Trophoblast cell (in vitro differentiated cells and primary cell): ENCODE results near the gene BRF1.

ENCODE experiments used
- DNase-seq, 2 donors: peaks; one replicate each; pipeline ENCODE4 v3.0.0-alpha.2; 2016
- H2AFZ ChIP-seq: 2 replicates; pipeline ENCODE4 v1.6.1; 2013; ENCODE audit warnings: low read length, moderate library complexity, mild to moderate bottlenecking; ENCODE audit not compliant: insufficient read depth, poor library complexity
- H2AK5ac ChIP-seq: 2 replicates; pipeline ENCODE4 v1.6.1; 2013; ENCODE audit warnings: mild to moderate bottlenecking, low read length
- H2BK120ac ChIP-seq: 2 replicates; pipeline ENCODE4 v1.6.1; 2013; ENCODE audit warnings: low read length, mild to moderate bottlenecking, moderate library complexity; ENCODE audit not compliant: insufficient read depth, poor library complexity
- H2BK12ac ChIP-seq: 2 replicates; pipeline ENCODE4 v1.6.1; 2013; ENCODE audit warnings: mild to moderate bottlenecking, low read length, moderate library complexity
- H2BK5ac ChIP-seq: 2 replicates; pipeline ENCODE4 v1.6.1; 2013; ENCODE audit warnings: low read length, low read depth, moderate library complexity, mild to moderate bottlenecking; ENCODE audit not compliant: poor library complexity
- H3K14ac ChIP-seq: 2 replicates; pipeline ENCODE4 v1.6.1; 2013; ENCODE audit warnings: mild to moderate bottlenecking, low read length
- H3K18ac ChIP-seq: 2 replicates; pipeline ENCODE4 v1.6.1; 2013; ENCODE audit warnings: mild to moderate bottlenecking, low read length
- H3K23ac ChIP-seq: 2 replicates; pipeline ENCODE4 v1.6.1; 2013; ENCODE audit warnings: low read length
- H3K27ac ChIP-seq: 2 replicates; pipeline ENCODE4 v1.5.1; 2013; ENCODE audit warnings: low read depth, mild to moderate bottlenecking, inconsistent platforms, low read length, moderate library complexity
- H3K27me3 ChIP-seq: 2 replicates; pipeline ENCODE4 v1.6.1; 2013; ENCODE audit warnings: inconsistent platforms, mild to moderate bottlenecking, low read length, moderate library complexity; ENCODE audit not compliant: insufficient read depth
- H3K36me3 ChIP-seq, 2 experiments: 1 replicate in 1 of 2; 2 replicates in 1 of 2; pipeline ENCODE4 v1.6.1; 2013; ENCODE audit warnings: low read length in 2 of 2, mild to moderate bottlenecking in 2 of 2, moderate library complexity in 1 of 2; ENCODE audit not compliant: insufficient read depth in 2 of 2, control insufficient read depth in 1 of 2
- H3K4ac ChIP-seq: 2 replicates; pipeline ENCODE4 v1.6.1; 2013; ENCODE audit warnings: low read depth, mild to moderate bottlenecking, low read length, moderate library complexity
- H3K4me1 ChIP-seq, 2 experiments: 1 replicate in 1 of 2; 2 replicates in 1 of 2; pipeline ENCODE4 v1.6.1; 2013; ENCODE audit warnings: low read length in 2 of 2, mild to moderate bottlenecking in 2 of 2, moderate library complexity in 1 of 2; ENCODE audit not compliant: insufficient read depth in 2 of 2, control insufficient read depth in 1 of 2
- H3K4me2 ChIP-seq: 2 replicates; pipeline ENCODE4 v1.6.1; 2013; ENCODE audit warnings: inconsistent platforms, mild to moderate bottlenecking, low read length, moderate library complexity
- H3K4me3 ChIP-seq: 2 replicates; pipeline ENCODE4 v1.5.1; 2013; ENCODE audit warnings: mild to moderate bottlenecking, low read depth, low read length, inconsistent platforms
- H3K79me1 ChIP-seq: one replicate; pipeline ENCODE4 v1.6.1; 2013; ENCODE audit warnings: low read length
- H3K79me2 ChIP-seq: 2 replicates; pipeline ENCODE4 v1.6.1; 2013; ENCODE audit warnings: low read length, mild to moderate bottlenecking; ENCODE audit not compliant: control insufficient read depth, insufficient read depth, poor library complexity
- H3K9ac ChIP-seq: 2 replicates; pipeline ENCODE4 v1.6.1; 2013; ENCODE audit warnings: mild to moderate bottlenecking, low read length
- H3K9me3 ChIP-seq: 2 replicates; pipeline ENCODE4 v1.6.1; 2013; ENCODE audit warnings: low read depth, mild to moderate bottlenecking, control low read depth, inconsistent platforms, low read length; ENCODE audit not compliant: insufficient read depth
- H4K12ac ChIP-seq: 2 replicates; pipeline ENCODE4 v1.6.1; 2013; ENCODE audit warnings: low read depth, mild to moderate bottlenecking, low read length, moderate library complexity
- H4K8ac ChIP-seq: 2 replicates; pipeline ENCODE4 v1.6.1; 2013; ENCODE audit warnings: low read depth, mild to moderate bottlenecking, low read length, moderate library complexity
- H4K91ac ChIP-seq: one replicate; pipeline ENCODE4 v1.6.1; 2013; ENCODE audit warnings: low read depth, mild to moderate bottlenecking, low read length, moderate library complexity
- WGBS: extraction: QIAGEN DNeasy Blood & Tissue Kit; methylation state at CpG from one replicate; pipeline ENCODE4 v1.1.7; 2013; ENCODE audit warnings: missing lambda C conversion rate; ENCODE audit not compliant: insufficient read length, insufficient coverage; ENCODE audit errors: extremely low coverage; 5-methylcytosine and 5-hydroxymethylcytosine counted together

Gene BRF1

GRCh38 chr14:105165761-105166485 lies 134.9 kb downstream of the BRF1 start:
- H2AK5ac ChIP-seq, result no peak overlapping the region
- H3K79me2 ChIP-seq, result no peaks in the 10 kb centered on the region
- no peaks in the 10 kb centered on the region for H3K79me1 ChIP-seq
- H3K14ac ChIP-seq, result no peak overlapping the region
- H3K36me3 ChIP-seq, result no peaks in the 10 kb centered on the region
- no peak overlapping the region for H4K12ac ChIP-seq
- peaks cover 7 to 8% of the 10 kb centered on the region in 2 experiments for H3K4me1 ChIP-seq
- H4K8ac ChIP-seq, result no peak overlapping the region
- no peak overlapping the region for H4K91ac ChIP-seq
- peaks cover 11% of the 10 kb centered on the region for H3K9me3 ChIP-seq
- H2BK120ac ChIP-seq, result no peak overlapping the region
- no peak overlapping the region for H2BK5ac ChIP-seq
- no peak overlapping the region for H3K4ac ChIP-seq
- H3K4me2 ChIP-seq, result no peak overlapping the region
- no peak overlapping the region for H3K27ac ChIP-seq
- no peak for DNase-seq
- no peak overlapping the region for H3K23ac ChIP-seq
- no peak overlapping the region for H3K9ac ChIP-seq
- no peak overlapping the region for H3K4me3 ChIP-seq
- no peak overlapping the region for H2BK12ac ChIP-seq
- H3K18ac ChIP-seq, result no peak overlapping the region
- no peak overlapping the region for H2AFZ ChIP-seq
- H3K27me3 ChIP-seq, result peaks cover 29% of the 10 kb centered on the region
- WGBS, result no CpG with 5 or more reads among the region's 32 CpGs

- no peak overlapping the region for H3K18ac ChIP-seq
- H3K36me3 ChIP-seq, result no peaks in the 10 kb centered on the region
- no peak overlapping the region for H4K91ac ChIP-seq
- no peak overlapping the region for H2AK5ac ChIP-seq
- H4K12ac ChIP-seq, result no peak overlapping the region
- no peak overlapping the region for H2BK5ac ChIP-seq
- H3K4me2 ChIP-seq, result no peak overlapping the region
- H2AFZ ChIP-seq, result no peak overlapping the region
- no peak overlapping the region for H3K4me3 ChIP-seq
- no peak overlapping the region for H3K23ac ChIP-seq
- no peak overlapping the region for H2BK12ac ChIP-seq
- no peaks in the 10 kb centered on the region for H3K79me1 ChIP-seq
- no peak overlapping the region for H3K4ac ChIP-seq
- H3K9ac ChIP-seq, result no peak overlapping the region
- peaks cover 26% of the 10 kb centered on the region for H3K27me3 ChIP-seq
- peaks cover 7 to 8% of the 10 kb centered on the region in 2 experiments for H3K4me1 ChIP-seq
- no peak overlapping the region for H3K27ac ChIP-seq
- H3K14ac ChIP-seq, result no peak overlapping the region
- no peak for DNase-seq
- H3K79me2 ChIP-seq, result no peaks in the 10 kb centered on the region
- WGBS, result no CpG with 5 or more reads among the region's 10 CpGs
- no peak overlapping the region for H2BK120ac ChIP-seq
- peaks cover 11% of the 10 kb centered on the region for H3K9me3 ChIP-seq
- H4K8ac ChIP-seq, result no peak overlapping the region
These were observed 135.6 kb downstream of the BRF1 start for GRCh38 chr14:105165134-105165704.

- no peak overlapping the region for H2BK5ac ChIP-seq
- no CpG with 5 or more reads among the region's 18 CpGs for WGBS
These were observed 137.6 kb downstream of the BRF1 start for GRCh38 chr14:105163040-105163742.

DNA sequence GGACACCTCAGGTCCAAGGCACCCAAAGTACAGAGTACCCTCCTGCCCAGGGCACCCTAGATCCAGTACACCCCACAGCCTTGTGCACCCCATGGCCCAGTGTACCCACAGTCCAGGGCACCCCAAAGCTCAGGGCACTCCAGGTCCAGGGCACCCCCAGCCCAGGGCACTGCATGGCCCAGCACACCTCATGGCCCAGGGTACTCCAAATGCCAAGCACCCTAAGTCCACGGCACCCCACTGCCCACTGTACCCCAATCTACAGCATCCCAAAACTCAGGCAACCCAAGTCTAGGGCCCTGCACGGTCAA lies 138.2 kb downstream of the BRF1 start:
- Histone ChIP-seq H3K23ac (no peak overlapping the region), H3K9me3 (peaks cover 11% of the 10 kb centered on the region), H4K8ac (no peak overlapping the region), H3K4me2 (no peak overlapping the region), H3K4me1 (peaks cover 2% of the 10 kb centered on the region in 2 experiments), H4K91ac (no peak overlapping the region), H3K36me3 (no peaks in the 10 kb centered on the region), H3K4me3 (no peak overlapping the region), H3K79me1 (no peaks in the 10 kb centered on the region), H3K27me3 (peaks cover 10% of the 10 kb centered on the region), H3K79me2 (no peaks in the 10 kb centered on the region), H2BK12ac (no peak overlapping the region), H2AFZ (no peak overlapping the region), H3K4ac (no peak overlapping the region), H3K18ac (no peak overlapping the region), H4K12ac (no peak overlapping the region), H3K27ac (no peak overlapping the region), H2AK5ac (no peak overlapping the region), H2BK5ac (no peak overlapping the region), H2BK120ac (no peak overlapping the region), H3K9ac (no peak overlapping the region), H3K14ac (no peak overlapping the region)
- no peak for DNase-seq
- no CpG with 5 or more reads among the region's 2 CpGs for WGBS

More at GRCh38 chr14:105163040-105163742, 137.6 kb downstream of the BRF1 start:
- no peaks in the 10 kb centered on the region for H3K36me3 ChIP-seq
- H4K12ac ChIP-seq, result no peak overlapping the region
- H2BK120ac ChIP-seq, result no peak overlapping the region
- no peaks in the 10 kb centered on the region for H3K79me2 ChIP-seq
- no peak overlapping the region for H3K4me2 ChIP-seq
- DNase-seq, result peak in 1 of 2 donors; percentile 12
- peaks cover 5% of the 10 kb centered on the region in 2 experiments for H3K4me1 ChIP-seq
- no peak overlapping the region for H2BK12ac ChIP-seq
- no peak overlapping the region for H3K14ac ChIP-seq
- no peak overlapping the region for H3K9ac ChIP-seq
- H3K18ac ChIP-seq, result no peak overlapping the region
- H4K8ac ChIP-seq, result no peak overlapping the region
- no peak overlapping the region for H3K27ac ChIP-seq
- no peak overlapping the region for H3K4me3 ChIP-seq
- no peak overlapping the region for H3K23ac ChIP-seq
- H3K79me1 ChIP-seq, result no peaks in the 10 kb centered on the region
- H3K27me3 ChIP-seq, result peaks cover 12% of the 10 kb centered on the region
- no peak overlapping the region for H3K4ac ChIP-seq
- peaks cover 11% of the 10 kb centered on the region for H3K9me3 ChIP-seq
- H4K91ac ChIP-seq, result no peak overlapping the region
- no peak overlapping the region for H2AFZ ChIP-seq
- H2AK5ac ChIP-seq, result no peak overlapping the region
